Stimulated activated CD8-positive, alpha-beta memory T cell treated with anti-CD3 and anti-CD28 coated beads, Interleukin-7, amount 100 ng/mL, for 1 hour (primary cell): ENCODE results near the gene TRIM3.
"Not testable (repeated sequence)": the region's sequence is repeated elsewhere in the genome, so short reads cannot be mapped to it uniquely, and the experiment has no call there.

ENCODE experiments used
- DNase-seq, 2 donors: peaks; one replicate each; pipeline ENCODE4 v3.0.0-alpha.2; 2020; ENCODE audit warnings: low read depth in 2 of 2

Gene TRIM3

DNA sequence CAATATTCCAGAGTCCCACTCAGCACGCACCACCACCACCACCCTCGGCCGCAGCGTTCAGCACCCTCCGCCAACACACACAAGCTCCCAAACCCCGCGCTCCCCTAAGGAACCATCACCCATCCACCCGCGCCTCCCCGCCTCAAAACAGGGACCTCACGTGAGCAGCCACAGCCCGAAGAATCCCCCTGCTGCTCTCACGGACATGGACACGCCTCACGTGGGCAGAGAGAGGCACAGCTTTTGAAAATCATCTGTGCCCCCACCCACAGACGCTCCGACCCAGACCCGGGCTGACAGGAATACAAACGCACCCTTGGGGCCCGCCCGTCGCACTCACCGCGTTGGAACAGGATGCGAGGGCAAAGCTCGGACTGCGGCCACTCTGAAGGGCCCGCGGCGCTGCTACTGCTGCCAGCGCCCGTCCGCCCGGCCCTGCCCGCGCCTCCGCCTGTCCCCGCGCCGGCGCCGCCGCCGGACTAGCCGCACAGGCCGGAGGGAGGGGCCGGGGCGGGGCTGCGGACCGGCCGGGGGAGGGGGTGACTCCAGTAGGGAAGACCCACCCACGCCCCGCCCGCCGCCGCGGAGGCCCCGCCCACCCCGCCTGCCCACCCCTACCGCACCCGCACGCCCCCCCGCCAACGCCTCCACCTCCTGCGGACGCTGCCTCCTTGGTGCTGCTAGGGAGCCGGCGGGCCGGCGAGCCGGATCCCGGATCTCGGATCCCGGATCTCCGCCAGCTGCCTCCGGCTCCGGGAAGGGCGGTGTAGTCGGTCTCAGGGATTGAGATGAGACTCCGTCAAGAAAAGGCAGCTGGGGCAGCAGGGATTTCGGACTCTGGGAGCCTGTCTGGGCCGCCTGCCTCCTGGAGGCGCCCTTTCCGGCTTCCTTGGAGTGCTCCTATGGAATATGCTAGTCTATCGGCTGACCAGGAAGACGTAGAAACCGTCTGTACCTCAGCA is at the start of gene TRIM3:
TRIM3 (minus strand) TSS at position 491 of the 962 bp plus-strand sequence. CDS start 8,246 bp downstream, outside the sequence.
- peak; percentile 56 to 58 for DNase-seq

DNA sequence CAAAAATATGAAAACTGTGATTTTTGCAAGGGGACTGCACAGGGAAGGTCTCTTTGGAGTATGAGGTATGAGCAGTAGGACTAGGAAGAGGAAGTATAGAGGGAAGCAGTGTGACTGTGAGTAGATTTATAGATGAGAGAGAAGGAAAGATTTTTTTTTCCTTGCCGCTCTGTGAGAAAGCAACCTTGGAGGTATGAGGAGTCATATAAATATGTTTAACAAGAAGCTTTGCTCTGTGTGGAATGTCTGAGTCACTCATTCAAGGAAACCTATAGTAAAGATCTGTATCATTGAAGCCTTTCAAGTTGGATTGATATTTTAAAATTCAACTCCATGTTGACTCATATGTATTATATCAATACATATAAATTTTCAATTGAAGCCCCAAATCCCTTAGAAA is 49.5 kb upstream of the TRIM3 start:
- no peak for DNase-seq

DNA sequence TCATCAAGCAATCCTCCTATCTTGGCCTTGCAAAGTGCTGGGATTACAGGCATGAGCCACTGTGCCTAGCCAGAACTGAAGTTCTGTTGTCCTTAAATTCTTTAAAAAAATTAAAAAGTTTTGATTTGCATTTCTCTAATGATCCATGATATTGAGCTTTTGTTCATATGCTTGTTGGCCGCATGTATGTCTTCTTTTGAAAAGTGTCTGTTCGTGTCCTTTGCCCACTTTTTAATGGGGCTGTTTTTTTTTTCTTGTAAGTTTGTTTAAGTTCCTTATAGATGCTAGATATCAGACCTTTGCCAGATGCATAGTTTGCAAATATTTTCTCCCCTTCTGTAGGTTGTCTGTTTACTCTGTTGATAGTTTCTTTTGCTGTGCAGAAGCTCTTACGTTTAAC is 48.2 kb upstream of the TRIM3 start:
- not testable (repeated sequence) for DNase-seq

DNA sequence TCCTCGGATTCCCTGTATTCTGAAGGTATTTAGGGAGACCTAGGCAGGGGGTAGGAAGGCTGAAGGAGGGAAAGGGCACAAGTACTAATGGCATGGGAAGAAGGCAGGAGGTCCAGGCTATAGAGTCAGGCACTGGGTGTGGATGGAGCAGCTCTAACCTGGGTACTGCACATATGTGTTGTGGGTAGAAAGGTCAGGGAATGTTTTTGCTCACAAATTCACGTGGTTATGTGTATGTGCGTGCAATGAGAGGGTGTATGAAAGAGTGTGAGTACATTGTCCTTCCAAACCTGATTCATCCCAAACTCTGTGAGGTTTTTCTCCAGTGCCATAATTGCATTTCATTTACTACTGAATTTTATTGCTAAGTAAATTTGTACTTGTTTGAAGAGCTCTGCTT is 46.5 kb upstream of the TRIM3 start:
- DNase-seq: no peak

DNA sequence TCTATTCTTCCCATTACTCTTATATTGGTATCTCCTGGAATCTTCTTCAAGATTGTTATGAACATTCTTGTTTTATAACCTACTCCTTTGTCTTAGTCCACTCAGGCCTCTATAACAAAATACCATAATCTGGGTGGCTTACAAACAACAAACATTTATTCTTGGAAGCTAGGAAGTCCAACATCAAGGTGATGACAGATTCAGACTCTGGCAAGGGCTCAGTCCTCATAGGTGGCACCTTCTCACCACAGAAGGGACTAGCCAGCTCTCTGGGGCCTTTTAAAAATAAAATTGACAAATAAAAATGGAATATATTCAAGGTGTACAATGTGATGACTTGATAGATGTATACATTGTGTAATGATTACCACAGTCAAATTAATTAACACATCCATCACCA is 43.1 kb upstream of the TRIM3 start:
- no peak for DNase-seq

DNA sequence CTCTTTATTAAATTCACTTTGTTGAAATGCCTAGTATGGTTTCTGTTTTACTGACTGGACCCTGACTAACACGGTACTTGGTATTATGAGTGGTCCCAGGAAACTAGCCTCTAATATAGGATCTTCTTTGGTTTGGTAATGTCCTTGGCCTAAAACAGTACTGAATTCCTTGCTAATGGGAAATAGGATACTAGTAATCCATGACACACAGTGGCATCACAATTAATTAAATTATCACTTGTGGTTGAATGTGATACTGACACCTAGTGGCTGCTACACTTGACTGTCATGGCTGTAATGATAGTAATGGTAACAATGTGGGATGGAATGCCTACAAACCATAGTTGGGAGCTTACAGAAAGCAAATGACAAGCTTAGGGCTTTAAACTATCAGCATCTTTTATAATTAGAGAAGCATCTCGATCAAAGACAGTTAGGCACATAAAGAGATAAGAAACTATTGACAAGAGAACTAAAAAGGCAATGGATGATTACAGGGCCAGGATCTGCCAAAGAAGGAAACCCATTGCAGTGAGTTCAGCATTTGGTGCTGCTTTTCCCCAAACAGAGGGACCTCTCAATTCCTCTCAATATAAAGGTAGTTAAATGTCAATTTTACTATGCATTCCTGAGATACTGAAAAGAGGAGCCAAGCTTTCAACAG is 32.0 kb upstream of the TRIM3 start:
- DNase-seq: no peak

DNA sequence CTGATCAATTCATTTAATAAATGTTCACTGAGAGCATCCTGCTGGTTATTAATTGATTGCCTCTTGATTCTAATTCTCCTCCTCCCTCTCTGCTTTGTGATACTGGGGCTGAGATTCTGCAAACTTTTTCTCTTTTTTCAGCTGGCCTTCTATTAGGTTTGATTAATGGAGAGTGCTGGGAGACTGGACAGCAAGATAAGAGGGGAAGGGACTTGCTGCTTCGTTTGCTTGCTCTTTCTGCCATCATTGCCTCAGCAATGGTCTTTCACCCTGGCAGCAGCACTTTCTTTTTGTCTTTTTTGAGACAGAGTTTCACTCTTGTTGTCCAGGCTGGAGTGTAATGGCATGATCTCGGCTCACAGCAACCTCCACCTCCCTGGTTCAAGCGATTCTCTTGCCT is 30.4 kb upstream of the TRIM3 start:
- no peak for DNase-seq

DNA sequence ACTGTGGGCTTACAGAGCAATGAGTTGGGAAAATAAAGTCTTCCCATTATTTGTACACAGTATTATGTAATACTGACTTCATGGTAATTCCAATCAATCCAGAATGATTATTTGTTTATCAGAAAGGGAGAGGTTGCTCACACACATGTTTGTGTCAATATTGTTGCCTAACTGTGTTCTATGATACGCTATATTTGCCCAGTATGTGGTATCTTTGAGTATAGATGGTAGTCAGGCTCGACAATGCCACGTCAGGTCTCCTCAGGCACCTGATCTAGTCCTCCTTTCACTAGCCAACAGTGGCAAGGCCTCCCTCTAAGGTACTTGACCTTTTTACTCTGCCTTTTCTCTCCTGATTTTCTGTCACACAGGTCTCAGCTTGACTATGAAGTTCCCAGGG is 28.6 kb upstream of the TRIM3 start:
- DNase-seq: no peak

DNA sequence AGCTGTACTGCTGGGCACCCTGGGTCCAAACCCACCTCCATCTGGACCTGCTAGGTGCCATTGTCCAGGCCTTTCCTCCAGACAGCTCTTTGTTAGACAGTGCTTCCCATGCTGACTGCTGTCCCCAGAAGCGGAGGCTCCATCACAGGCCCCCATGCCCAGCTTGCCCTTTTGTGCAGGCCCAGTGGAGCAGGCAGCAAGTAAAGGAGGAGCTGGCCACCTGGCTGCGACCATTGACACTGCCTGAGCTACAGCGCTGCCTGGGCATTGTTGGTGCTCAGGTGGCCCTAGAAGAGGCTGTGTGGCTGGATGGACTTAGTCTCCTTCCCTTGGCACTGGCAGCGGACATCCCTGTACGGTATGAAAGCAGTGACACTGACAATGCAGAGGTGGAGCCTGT is 24.8 kb upstream of the TRIM3 start:
- no peak for DNase-seq

DNA sequence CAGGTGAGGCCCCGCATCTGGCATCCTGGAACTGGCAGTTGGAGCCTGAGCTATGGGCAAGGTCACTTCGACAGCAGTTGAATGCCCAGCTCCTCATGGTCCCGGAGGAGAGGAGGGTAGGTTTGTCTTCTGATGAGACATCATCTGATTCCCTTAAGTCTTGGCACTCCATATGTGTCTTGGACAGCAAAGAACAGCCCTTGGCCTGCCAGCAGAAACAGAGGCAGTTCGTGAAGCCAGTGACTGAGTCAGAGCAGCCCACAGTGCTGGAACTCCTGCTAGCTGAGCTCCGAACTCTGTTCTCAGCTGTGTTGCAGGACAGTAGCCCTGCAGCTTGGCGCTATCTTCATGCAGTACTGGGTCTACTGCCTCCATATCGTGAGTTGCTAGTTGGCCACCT is 24.4 kb upstream of the TRIM3 start:
- DNase-seq: no peak

DNA sequence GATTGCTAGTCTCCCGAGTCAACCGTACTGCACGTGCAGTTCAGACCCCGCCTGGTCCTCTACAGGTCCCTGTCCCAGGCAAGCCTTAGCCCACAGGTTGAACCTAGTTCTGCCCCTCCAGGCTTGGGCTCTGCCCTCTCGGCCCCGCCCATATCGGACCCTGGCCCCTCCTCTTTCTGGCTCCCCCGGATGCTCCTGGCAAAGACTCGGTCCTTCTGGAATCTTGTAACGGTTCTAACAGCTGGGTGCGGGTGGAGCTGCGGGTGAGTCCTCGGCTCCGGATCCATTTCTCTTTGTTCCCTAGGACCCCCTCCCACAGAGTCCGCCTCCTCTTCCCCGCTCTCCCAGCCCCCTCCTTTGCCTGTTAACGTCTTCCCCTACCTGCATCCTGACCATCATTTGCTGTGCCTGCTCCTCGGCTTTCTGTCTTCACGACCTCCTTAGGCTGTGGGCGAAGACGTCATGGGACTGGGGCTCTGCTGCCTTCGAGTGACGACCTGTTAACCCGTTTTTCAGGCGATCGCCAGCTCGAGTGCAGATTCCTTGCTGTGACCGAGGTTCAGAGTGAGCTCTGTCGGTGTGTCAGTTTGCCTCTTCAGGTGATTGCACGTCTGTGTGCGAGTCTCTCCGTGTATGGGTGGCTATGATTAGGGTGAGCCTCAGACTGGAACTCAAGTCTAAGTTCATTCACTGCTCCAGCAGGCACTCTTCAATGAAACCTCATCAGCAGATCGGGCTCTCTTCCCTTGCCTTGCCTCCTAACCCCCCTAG is 23.5 kb upstream of the TRIM3 start, which contains the start of gene DNHD1:
DNHD1 (plus strand) TSS at position 212 of the 771 bp plus-strand sequence. CDS start 936 bp downstream, outside the sequence.
- DNase-seq: no peak

DNA sequence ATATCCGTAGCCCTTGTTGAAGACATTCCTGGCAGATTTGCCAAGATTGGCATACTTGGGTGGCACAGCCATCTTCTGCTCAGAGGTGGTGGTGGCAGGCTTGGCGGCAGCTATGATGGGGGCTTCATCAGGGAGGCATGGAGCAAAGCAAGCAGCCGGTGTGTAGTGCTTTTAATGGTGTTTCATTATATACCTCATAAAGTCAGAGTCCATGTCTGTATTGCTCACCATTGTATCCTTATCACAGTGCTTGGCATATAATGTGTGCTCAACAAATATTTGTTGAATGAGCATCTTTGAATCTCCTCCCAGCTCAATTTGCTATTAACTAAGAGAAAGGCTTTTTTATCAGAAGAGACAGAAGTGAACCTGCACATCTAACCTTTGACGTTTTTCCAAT is 15.6 kb upstream of the TRIM3 start:
- no peak for DNase-seq

DNA sequence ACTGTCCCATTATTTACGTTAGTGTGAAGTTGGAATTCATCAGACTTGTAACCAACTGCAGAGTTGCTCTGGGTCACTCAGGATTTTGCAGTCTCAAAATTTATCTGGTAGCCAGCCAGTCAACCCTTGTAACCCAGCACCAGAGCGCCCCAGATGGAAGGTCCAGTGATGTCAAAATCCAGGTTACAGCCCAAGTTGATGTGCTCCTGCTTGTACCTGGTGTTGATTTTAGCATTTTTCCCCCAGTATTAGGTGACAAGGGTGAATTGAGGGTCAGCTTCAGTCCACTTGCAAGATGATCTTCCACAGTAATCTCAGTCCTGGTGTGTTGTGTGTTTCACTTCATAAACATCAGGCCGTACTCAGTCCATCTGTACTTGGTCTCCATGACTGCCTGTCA is 15.1 kb upstream of the TRIM3 start:
- DNase-seq: no peak

DNA sequence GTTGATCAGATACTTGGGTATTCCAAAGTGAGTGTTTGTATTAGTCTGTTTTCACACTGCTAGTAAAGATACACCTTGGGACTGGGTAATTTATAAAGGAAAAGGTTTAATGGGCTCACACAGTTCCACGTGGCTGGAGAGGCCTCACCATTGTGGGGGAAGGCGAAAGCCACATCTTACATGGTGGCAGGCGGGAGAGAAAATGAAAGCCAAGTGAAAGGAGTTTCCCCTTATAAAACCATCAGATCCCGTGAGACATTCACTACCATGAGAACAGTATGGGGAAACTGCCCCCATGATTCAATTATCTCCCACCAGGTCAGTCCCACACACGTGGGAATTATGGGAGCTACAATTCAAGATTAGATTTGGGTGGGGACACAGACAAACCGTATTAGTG is 14.6 kb upstream of the TRIM3 start:
- DNase-seq: no peak

DNA sequence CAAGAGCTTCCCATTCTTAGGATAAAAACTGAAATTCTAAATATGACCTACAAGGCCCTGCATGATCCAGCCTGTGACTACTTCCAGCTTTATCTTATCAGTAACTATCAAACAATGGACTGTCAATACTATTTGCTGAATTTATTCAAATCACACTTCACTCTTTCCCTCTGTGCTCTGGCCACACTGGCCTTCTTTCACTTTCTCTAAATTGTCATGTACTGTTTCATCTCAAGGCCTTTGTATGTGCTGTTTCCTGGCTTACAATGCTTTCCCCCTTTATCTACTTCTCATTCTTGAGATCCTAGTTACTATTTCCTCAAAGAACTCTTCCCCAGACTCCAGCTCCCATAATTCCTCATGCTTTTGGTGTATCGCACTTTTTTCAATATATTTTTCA is 13.2 kb upstream of the TRIM3 start:
- no peak for DNase-seq

DNA sequence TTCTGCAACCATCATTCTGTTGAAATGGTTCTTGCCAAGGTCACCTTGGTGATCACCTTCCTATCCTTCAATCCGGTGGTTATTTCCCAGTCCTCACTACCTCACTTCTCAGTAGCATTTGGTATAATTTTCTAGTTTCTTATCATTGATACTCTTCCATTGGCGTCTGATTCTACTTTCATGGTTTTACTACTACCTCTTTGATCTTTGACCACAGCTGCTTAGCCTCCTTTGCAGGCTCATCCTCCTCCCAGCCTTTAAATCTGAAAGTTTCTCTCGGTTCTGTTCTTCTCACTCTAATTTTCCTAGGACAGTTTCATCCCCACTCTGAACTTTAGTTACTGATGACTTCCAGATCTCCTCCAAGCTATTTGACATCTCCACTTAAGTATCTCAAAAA is 12.5 kb upstream of the TRIM3 start:
- no peak for DNase-seq

DNA sequence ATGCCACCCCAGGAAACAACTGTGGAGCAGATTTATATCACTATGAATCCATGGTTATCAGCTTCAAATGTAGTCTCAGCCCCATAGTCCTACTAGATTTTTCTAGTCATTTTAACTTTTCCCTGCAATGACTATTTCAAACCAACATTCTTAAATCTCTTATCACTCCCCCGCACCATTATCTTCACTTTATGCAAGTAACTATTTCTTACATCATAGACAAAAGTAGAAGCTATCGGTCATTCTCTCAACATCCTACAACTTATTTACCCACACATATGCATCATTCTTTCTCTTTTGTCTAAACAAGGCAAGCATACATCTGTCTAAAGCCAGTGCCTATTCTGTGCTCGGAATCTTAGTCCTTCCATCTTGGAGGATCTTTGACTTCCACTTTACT is 11.9 kb upstream of the TRIM3 start:
- DNase-seq: no peak

DNA sequence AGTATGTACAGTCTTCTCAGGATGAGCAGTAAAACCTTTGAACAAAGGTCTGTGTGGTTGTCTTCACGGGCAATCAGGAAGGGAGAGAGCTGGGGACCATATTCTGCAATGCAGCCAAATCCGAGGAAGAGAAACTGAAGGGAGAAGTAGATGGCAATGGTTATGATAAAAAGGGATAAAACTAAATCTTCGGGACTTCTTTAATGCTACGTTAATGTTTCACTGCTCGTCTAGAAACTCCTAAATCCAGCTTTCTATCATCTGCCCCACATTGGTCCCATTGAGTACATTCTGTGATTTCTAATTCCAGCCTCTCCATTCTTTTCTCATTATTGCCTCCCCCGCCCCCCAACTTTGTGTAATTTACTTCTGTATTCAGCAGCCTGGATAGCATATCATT is 9.3 kb upstream of the TRIM3 start:
- no peak for DNase-seq

DNA sequence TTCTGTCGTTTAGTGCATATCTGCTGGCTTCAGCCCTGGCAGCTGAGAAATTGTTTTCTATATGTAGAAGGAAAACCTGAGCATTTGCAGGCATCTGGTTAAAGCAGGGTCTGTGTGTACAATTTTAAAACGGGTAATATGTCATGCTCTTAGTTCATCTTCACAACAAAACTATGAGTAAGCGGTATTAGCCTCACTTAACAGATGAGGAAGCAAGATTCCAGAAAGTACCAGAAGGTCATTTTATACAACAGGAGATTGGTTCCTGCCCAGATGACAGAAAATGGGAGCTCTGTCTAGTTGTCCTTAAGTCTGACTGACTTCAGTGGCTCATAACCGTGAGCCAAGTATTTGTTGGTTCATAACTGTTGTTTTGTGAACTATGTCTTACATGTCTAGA is 8.7 kb upstream of the TRIM3 start:
- DNase-seq: no peak

DNA sequence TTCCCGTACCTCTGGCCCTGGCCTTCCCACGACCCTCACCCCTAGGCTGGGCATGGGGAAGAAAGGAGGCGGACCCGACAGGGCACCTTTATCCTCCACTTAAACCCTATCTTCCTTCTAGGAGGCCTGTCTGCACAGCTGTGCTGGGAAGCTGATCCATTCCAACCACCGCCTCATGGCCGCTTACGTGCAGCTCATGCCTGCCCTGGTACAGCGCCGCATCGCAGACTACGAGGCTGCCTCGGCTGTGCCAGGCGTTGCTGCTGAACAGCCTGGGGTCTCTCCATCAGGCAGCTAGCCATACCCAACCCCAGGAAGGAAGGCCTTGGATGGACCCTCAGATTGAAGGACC is 8.2 kb upstream of the TRIM3 start:
- no peak for DNase-seq

DNA sequence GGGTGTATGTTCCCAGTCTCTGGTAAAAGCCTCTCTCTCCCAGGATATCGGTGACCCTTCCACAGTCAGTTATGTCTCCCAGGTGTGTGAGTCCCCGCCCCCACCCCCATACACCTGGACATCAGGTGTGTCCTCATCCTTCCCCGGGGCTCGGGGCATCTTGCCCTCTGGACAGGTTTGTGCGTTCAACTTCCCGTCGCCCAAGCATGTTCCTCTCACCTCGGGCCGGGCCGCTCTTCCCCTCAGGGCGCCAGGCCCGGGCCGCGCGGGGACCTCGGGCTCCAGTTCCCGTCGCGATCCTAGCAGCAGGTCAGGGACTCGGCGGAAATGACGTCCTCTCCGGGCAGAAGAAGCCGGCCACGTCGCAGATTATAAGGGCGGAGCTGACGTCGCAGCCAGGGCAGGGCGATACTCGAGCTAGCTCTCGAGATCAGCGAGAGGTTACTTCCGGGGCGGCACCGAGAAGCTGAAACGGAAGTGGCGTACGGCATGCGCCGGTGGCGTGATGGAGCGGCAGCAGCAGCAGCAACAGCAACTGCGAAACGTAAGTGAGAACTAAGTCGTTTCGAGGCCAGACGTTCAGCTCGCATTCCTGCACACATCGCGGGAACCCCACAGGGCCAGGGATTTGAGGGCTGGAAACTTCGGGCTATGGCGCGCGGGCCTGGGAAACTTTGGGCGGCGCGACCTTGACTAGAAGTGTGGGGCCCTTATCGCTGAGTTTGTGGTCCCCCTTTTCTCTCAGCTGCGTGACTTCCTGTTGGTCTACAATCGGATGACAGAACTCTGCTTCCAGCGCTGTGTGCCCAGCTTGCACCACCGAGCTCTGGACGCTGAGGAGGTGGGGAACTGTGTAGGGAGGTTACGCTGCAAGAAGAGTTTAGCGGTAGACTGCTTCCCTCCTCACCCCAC is 7.5 kb upstream of the TRIM3 start, which contains the start of the genes ARFIP2 and TIMM10B:
ARFIP2 (minus strand) TSS at position 320 of the 912 bp plus-strand sequence. CDS start 910 bp downstream, outside the sequence.
TIMM10B (plus strand) TSS at position 490 of the 912 bp plus-strand sequence; CDS start at position 506, 16 bp downstream.
- peak; percentile 92 to 93 for DNase-seq
